AG04450 (cell line): Measurements from ENCODE around the gene CDC5L. TPM values are rescaled to one million over a fixed set of nuclear protein-coding genes. Genes with fewer than 3 reads are reported as not detected.
A peak's percentile ranks its signal among the peaks of the same experiment; 100 is the strongest.

Experiments
- CTCF ChIA-PET: fragments of 300-600, 350-600 bp; formaldehyde crosslinking; extraction: SDS; loops from one replicate; lab custom pipeline; 2022; ENCODE audit warnings: antibody characterized with exemption, inconsistent platforms; lab: Charles Lee
- POLR2A ChIA-PET: fragments of 350-600 bp; formaldehyde crosslinking; extraction: SDS; loops from one replicate; lab custom pipeline; 2021; ENCODE audit warnings: antibody characterized with exemption, inconsistent platforms; lab: Yijun Ruan, JAX
- DNase-seq: peaks from one replicate; pipeline ENCODE4 v3.0.0-alpha.2; 2011; ENCODE audit warnings: low read depth, low spot score
- H3K27ac ChIP-seq: one replicate; pipeline ENCODE4 v1.5.1; 2012; ENCODE audit warnings: low read depth, low read length, control low read depth
- H3K27me3 ChIP-seq: one replicate; pipeline ENCODE4 v1.6.0; 2012; ENCODE audit warnings: low read length; ENCODE audit not compliant: control insufficient read depth, insufficient read depth
- H3K4me3 ChIP-seq: 2 replicates; pipeline ENCODE4 v1.5.1; 2011; ENCODE audit warnings: mild to moderate bottlenecking, low read depth, low read length, control low read depth
- H3K9me3 ChIP-seq: 2 replicates; pipeline ENCODE4 v1.5.1; 2012; ENCODE audit warnings: low read length; ENCODE audit not compliant: control insufficient read depth, insufficient read depth
- CTCF ChIP-seq: IDR thresholded peaks from 2 replicates; pipeline ENCODE4 v1.5.1; 2011; ENCODE audit warnings: low read depth, low read length, control low read depth, inconsistent platforms
- polyA plus RNA-seq: library from polyadenylated mRNA; depleted of rRNA; stranded (reverse); fragments of >200 nt; gene quantifications from 2 replicates; pipeline ENCODE4 v1.2.3, GENCODE V29; 2011

The CDC5L gene
- polyA plus RNA-seq, 1 experiment: 22.4 TPM

GRCh38 chr6:44485601-44486401 is 98.3 kb downstream of the CDC5L start:
- TF ChIP-seq CTCF: no peak
- ChIA-PET POLR2A (interaction anchor here (0.6 kb wide), 1 partner anchor 16 kb away, joined by 4 read pairs; no protein-coding TSS in a partner anchor), CTCF (interaction anchor here (1.2 to 3.9 kb wide), 2 partner anchors 10 to 108 kb away, joined by 3 to 40 read pairs; no protein-coding TSS in a partner anchor)
- Histone ChIP-seq H3K27ac (no peak overlapping the region), H3K27me3 (peaks cover 17% of the 10 kb centered on the region), H3K9me3 (no peaks in the 10 kb centered on the region), H3K4me3 (no peak overlapping the region)
- DNase-seq: no peak

- Histone ChIP-seq H3K27ac (no peak overlapping the region), H3K4me3 (no peak overlapping the region), H3K27me3 (peaks cover 11% of the 10 kb centered on the region), H3K9me3 (no peaks in the 10 kb centered on the region)
- no peak for TF ChIP-seq CTCF
- ChIA-PET CTCF (interaction anchor here (1.0 to 3.9 kb wide), 2 partner anchors 11 to 144 kb away, joined by 3 to 40 read pairs; no protein-coding TSS in a partner anchor), POLR2A (no interaction called here)
- DNase-seq: no peak
Observed at GRCh38 chr6:44487002-44487401, 99.5 kb downstream of the CDC5L start.

GRCh38 chr6:44487586-44487985 is 100.1 kb downstream of the CDC5L start:
- Histone ChIP-seq H3K4me3 (no peak overlapping the region), H3K9me3 (no peaks in the 10 kb centered on the region), H3K27ac (no peak overlapping the region), H3K27me3 (peaks cover 6% of the 10 kb centered on the region)
- CTCF ChIA-PET: interaction anchor here (1.0 to 3.9 kb wide), 2 partner anchors 12 to 143 kb away, joined by 3 to 40 read pairs; no protein-coding TSS in a partner anchor
- POLR2A ChIA-PET: no interaction called here
- no peak for DNase-seq
- no peak for TF ChIP-seq CTCF

GRCh38 chr6:44489910-44490604 is 102.6 kb downstream of the CDC5L start:
- no peak for TF ChIP-seq CTCF
- ChIA-PET CTCF (interaction anchor here (0.9 to 2.0 kb wide), 5 partner anchors 14 to 1441 kb away, joined by 3 to 28 read pairs (median 6); no protein-coding TSS in a partner anchor), POLR2A (interaction anchor here (0.6 to 1.1 kb wide), 4 partner anchors 9 to 78 kb away, joined by 3 to 4 read pairs (median 4); no protein-coding TSS in a partner anchor)
- Histone ChIP-seq H3K9me3 (no peaks in the 10 kb centered on the region), H3K4me3 (peak overlapping the region; percentile 38), H3K27me3 (peaks cover 2% of the 10 kb centered on the region), H3K27ac (peak overlapping the region; percentile 94)
- peak; percentile 91 for DNase-seq
